Measurements from ENCODE around the gene LHFPL6. TPM values are rescaled to one million over a fixed set of nuclear protein-coding genes. Genes with fewer than 3 reads are reported as not detected.

The LHFPL6 gene
- total and polyA plus RNA-seq, 10 of the 15 experiments (the other 5 are each of a cell fraction or from before 2014, with no cell fraction given), result 0.11 to 4.6 (median 0.41) TPM

DNA sequence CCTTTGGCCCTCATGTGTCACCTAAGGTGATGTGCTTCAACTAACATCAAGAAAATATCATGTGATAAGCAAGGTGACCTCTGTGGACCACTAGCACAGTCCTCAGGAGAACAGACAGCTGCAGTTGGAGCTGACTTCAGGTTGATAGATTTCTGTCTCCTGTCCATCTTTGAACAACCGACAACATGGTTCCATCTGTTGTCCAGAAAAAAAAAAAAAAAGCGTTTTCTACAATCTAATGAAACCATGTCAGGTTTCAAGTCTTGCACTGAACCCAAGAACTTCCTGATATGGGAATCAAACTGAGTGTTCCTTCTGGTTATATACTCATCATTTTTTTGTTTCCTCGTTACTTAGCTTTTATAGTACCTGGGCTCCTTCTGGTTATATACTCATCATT is 75.7 kb downstream of the LHFPL6 start (continued):
- TF ChIP-seq PBX3 (IDR thresholded peaks at IDR 0.05; ENCODE audit: insufficient replicate concordance, low read depth, low read length), result no peak
- TF ChIP-seq CHD4 (IDR thresholded peaks at IDR 0.05), result no peak
- TF ChIP-seq TARDBP (IDR thresholded peaks at IDR 0.05; ENCODE audit: borderline replicate concordance), result no peak
- TF ChIP-seq, protein P1, sequence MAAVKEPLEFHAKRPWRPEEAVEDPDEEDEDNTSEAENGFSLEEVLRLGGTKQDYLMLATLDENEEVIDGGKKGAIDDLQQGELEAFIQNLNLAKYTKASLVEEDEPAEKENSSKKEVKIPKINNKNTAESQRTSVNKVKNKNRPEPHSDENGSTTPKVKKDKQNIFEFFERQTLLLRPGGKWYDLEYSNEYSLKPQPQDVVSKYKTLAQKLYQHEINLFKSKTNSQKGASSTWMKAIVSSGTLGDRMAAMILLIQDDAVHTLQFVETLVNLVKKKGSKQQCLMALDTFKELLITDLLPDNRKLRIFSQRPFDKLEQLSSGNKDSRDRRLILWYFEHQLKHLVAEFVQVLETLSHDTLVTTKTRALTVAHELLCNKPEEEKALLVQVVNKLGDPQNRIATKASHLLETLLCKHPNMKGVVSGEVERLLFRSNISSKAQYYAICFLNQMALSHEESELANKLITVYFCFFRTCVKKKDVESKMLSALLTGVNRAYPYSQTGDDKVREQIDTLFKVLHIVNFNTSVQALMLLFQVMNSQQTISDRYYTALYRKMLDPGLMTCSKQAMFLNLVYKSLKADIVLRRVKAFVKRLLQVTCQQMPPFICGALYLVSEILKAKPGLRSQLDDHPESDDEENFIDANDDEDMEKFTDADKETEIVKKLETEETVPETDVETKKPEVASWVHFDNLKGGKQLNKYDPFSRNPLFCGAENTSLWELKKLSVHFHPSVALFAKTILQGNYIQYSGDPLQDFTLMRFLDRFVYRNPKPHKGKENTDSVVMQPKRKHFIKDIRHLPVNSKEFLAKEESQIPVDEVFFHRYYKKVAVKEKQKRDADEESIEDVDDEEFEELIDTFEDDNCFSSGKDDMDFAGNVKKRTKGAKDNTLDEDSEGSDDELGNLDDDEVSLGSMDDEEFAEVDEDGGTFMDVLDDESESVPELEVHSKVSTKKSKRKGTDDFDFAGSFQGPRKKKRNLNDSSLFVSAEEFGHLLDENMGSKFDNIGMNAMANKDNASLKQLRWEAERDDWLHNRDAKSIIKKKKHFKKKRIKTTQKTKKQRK (IDR thresholded peaks at IDR 0.05; ENCODE audit: low read depth, low read length), result no peak
- TF ChIP-seq ZNF274 (IDR thresholded peaks at IDR 0.05; ENCODE audit: insufficient read depth, insufficient read length), result no peak
- no peak for TF ChIP-seq MTA2 (IDR thresholded peaks at IDR 0.05; ENCODE audit: low read depth)
- no peak for TF ChIP-seq FOS (IDR thresholded peaks at IDR 0.05; ENCODE audit: borderline replicate concordance, extremely low read depth, insufficient read length)
- no peak for TF ChIP-seq IKZF2 (IDR thresholded peaks at IDR 0.05)
- TF ChIP-seq, protein P2, sequence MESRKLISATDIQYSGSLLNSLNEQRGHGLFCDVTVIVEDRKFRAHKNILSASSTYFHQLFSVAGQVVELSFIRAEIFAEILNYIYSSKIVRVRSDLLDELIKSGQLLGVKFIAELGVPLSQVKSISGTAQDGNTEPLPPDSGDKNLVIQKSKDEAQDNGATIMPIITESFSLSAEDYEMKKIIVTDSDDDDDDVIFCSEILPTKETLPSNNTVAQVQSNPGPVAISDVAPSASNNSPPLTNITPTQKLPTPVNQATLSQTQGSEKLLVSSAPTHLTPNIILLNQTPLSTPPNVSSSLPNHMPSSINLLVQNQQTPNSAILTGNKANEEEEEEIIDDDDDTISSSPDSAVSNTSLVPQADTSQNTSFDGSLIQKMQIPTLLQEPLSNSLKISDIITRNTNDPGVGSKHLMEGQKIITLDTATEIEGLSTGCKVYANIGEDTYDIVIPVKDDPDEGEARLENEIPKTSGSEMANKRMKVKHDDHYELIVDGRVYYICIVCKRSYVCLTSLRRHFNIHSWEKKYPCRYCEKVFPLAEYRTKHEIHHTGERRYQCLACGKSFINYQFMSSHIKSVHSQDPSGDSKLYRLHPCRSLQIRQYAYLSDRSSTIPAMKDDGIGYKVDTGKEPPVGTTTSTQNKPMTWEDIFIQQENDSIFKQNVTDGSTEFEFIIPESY (IDR thresholded peaks at IDR 0.05), result no peak
